Left lung (tissue), 10 donors: Measurements from ENCODE around the gene WDR7. TPM values are rescaled to one million over a fixed set of nuclear protein-coding genes. Genes with fewer than 3 reads are reported as not detected.

Experiments used
- ATAC-seq: fragments of 200-7000 bp; cut with Tn5 transposase; one replicate; pipeline ENCODE4 v1.9.1; 2020; ENCODE audit warnings: moderate library complexity
- DNase-seq, 4 donors: peaks; one replicate each; pipeline ENCODE4 v3.0.0-alpha.2; 2013 to 2020
- H3K27ac ChIP-seq, 2 donors: fragments of 200-600 bp; sonication (generic) in 1 of 2; one replicate each; pipeline versions ENCODE4 v1.5.0 to v1.8.0; 2020 to 2021
- H3K27me3 ChIP-seq, 2 donors: fragments of 200-600 bp; sonication (generic) in 1 of 2; one replicate each; pipeline versions ENCODE4 v1.5.0 to v1.8.0; 2020 to 2021
- H3K36me3 ChIP-seq, 2 donors: fragments of 200-600 bp; sonication (generic) in 1 of 2; one replicate each; pipeline versions ENCODE4 v1.5.0 to v1.8.0; 2020 to 2021
- H3K4me1 ChIP-seq, 2 donors: fragments of 200-600 bp; one replicate each; pipeline ENCODE4 v1.8.0; 2021
- H3K4me3 ChIP-seq, 2 donors: fragments of 200-600 bp; sonication (generic) in 1 of 2; one replicate each; pipeline versions ENCODE4 v1.5.0 to v1.8.0; 2020 to 2021; ENCODE audit warnings: mild to moderate bottlenecking in 1 of 2
- H3K9me3 ChIP-seq, 2 donors: fragments of 200-600 bp; sonication (generic) in 1 of 2; one replicate each; pipeline versions ENCODE4 v1.5.0 to v1.8.0; 2020 to 2021
- CTCF ChIP-seq, 2 donors: fragments of 200-600 bp; sonication (generic) in 1 of 2; IDR thresholded peaks; one replicate each; pipeline versions ENCODE4 v1.5.0 to v1.8.0; 2021; ENCODE audit warnings: antibody characterized with exemption in 2 of 2
- intact Hi-C, 2 donors: fragments of 100-400 bp; cut with DNase I; formaldehyde crosslinking; loops; one replicate each; pipeline versions ENCODE4 v1.11.2 to v1.14.2; 2022
- polyA plus RNA-seq, 6 donors: library from polyadenylated mRNA; unstranded; fragments of 120-200 nt; gene quantifications; one replicate each; pipeline ENCODE4 v1.2.1, GENCODE V29; 2013; ENCODE audit not compliant: insufficient read length in 6 of 6
- total RNA-seq, 2 donors: library from RNA; stranded (reverse); fragmentation: NEBNext Ultra II Directional; extraction: Animal tissue kit (Norgen Biotek cat#: 25700); gene quantifications; one replicate each; pipeline ENCODE4 v1.2.1, GENCODE V29; 2021
- donor health status: DM: no; HTN: yes; CAD: no.
- donor health status: DM: no; HTN: no; CAD: no.

The WDR7 gene
- total and polyA plus RNA-seq, 8 donors = 10.9 to 37.7 (median 12.8) TPM

- DNase-seq (no peak), ATAC-seq (no peak)
- intact Hi-C loops = no loop called here
- TF ChIP-seq CTCF (IDR thresholded peaks at IDR 0.05) = no peak
- no peak overlapping the region for H3K4me3 ChIP-seq
- H3K36me3 ChIP-seq = no peaks in the 10 kb centered on the region
- no peaks in the 10 kb centered on the region for H3K9me3 ChIP-seq
- H3K27me3 ChIP-seq = peaks cover 0 to 33% of the 10 kb centered on the region in 2 donors
- peaks cover 0 to 5% of the 10 kb centered on the region in 2 donors for H3K4me1 ChIP-seq
- H3K27ac ChIP-seq = no peak overlapping the region
Observed at GRCh38 chr18:57073501-57074187, 422.5 kb downstream of the WDR7 start.

- no peaks in the 10 kb centered on the region for H3K9me3 ChIP-seq
- peaks cover 0 to 5% of the 10 kb centered on the region in 2 donors for H3K4me1 ChIP-seq
- no peak overlapping the region for H3K4me3 ChIP-seq
- intact Hi-C loops = no loop called here
- peaks cover 0 to 43% of the 10 kb centered on the region in 2 donors for H3K27me3 ChIP-seq
- no peak overlapping the region for H3K27ac ChIP-seq
- DNase-seq (no peak), ATAC-seq (no peak)
- no peak for TF ChIP-seq CTCF (IDR thresholded peaks at IDR 0.05)
- H3K36me3 ChIP-seq = no peaks in the 10 kb centered on the region
Observed at GRCh38 chr18:57075716-57076400, 424.7 kb downstream of the WDR7 start.

- H3K4me3 ChIP-seq = no peak overlapping the region
- no peak overlapping the region for H3K27ac ChIP-seq
- intact Hi-C loops = no loop called here
- H3K36me3 ChIP-seq = no peaks in the 10 kb centered on the region
- TF ChIP-seq CTCF (IDR thresholded peaks at IDR 0.05) = no peak
- peaks cover 0 to 5% of the 10 kb centered on the region in 2 donors for H3K4me1 ChIP-seq
- ATAC-seq (no peak), DNase-seq (peak in 1 of 4 donors; percentile 51)
- no peaks in the 10 kb centered on the region for H3K9me3 ChIP-seq
- peaks cover 0 to 46% of the 10 kb centered on the region in 2 donors for H3K27me3 ChIP-seq
Observed at GRCh38 chr18:57077005-57077765, 426.0 kb downstream of the WDR7 start.

- DNase-seq = no peak
- ATAC-seq = no peak
- no peak overlapping the region for H3K4me3 ChIP-seq
- H3K27ac ChIP-seq = no peak overlapping the region
- no peaks in the 10 kb centered on the region for H3K36me3 ChIP-seq
- intact Hi-C loops = no loop called here
- peaks cover 0 to 41% of the 10 kb centered on the region in 2 donors for H3K27me3 ChIP-seq
- no peaks in the 10 kb centered on the region for H3K9me3 ChIP-seq
- peaks cover 0 to 5% of the 10 kb centered on the region in 2 donors for H3K4me1 ChIP-seq
- TF ChIP-seq CTCF (IDR thresholded peaks at IDR 0.05) = no peak
Observed at GRCh38 chr18:57077786-57078552, 426.8 kb downstream of the WDR7 start.
